HepG2 (cell line): ENCODE measurements around the gene CDH23. TPM values are rescaled to one million over a fixed set of nuclear protein-coding genes. Genes with fewer than 3 reads are reported as not detected.

Experiments used
- ATAC-seq: fragments of 200-7000 bp; cut with Tn5 transposase; 3 replicates; pipeline ENCODE4 v1.9.1; 2020; ENCODE audit warnings: mild to moderate bottlenecking, moderate library complexity
- BruUV-seq: library from RNA; stranded (reverse); fragments of 400-500 nt; replicated peaks from 2 replicates; lab custom pipeline; 2021; lab: Mats Ljungman, UMichigan
- CTCF ChIA-PET: fragments of 300-600 bp; formaldehyde crosslinking; extraction: SDS; loops from one replicate; lab custom pipeline; 2021; ENCODE audit warnings: low total read pairs, inconsistent platforms, low intra/inter-chr PET ratio; lab: Yijun Ruan, JAX
- POLR2A ChIA-PET: fragments of 350-600 bp; sonication (Branson Sonifier 250); formaldehyde crosslinking; loops from one replicate; lab custom pipeline; 2020; ENCODE audit warnings: antibody characterized with exemption, inconsistent platforms; lab: Yijun Ruan, JAX
- DNase-seq: peaks from one replicate; pipeline ENCODE4 v3.0.0-alpha.2; 2015; ENCODE audit warnings: low spot score
- FAIRE-seq: peaks from 3 replicates; lab custom pipeline; 2011; peaks lifted over from hg19 to GRCh38; lab: Jason Lieb, UNC
- H2AFZ ChIP-seq: one replicate; pipeline ENCODE4 v1.6.1; 2011; ENCODE audit warnings: low read length, inconsistent platforms
- H3K27ac ChIP-seq: fragments of 300-600 bp; 3 replicates; pipeline ENCODE4 v1.8.0; 2011; ENCODE audit warnings: mixed run types, mild to moderate bottlenecking, mixed read lengths, low read length, inconsistent platforms; ENCODE audit not compliant: insufficient read depth; ENCODE audit errors: extremely low read length
- H3K27me3 ChIP-seq, 2 experiments: fragments of 200-600 bp in 1 of 2; 2 replicates in 1 of 2; 3 replicates in 1 of 2; pipeline versions ENCODE4 v1.6.0 to v1.8.0; 2011; ENCODE audit warnings: low read length in 2 of 2, mild to moderate bottlenecking in 2 of 2, moderate library complexity in 2 of 2, inconsistent platforms in 1 of 2; ENCODE audit not compliant: insufficient read depth in 2 of 2, control insufficient read depth in 1 of 2
- H3K36me3 ChIP-seq, 2 experiments: fragments of 200-600 bp in 1 of 2; replicated peaks in 1 of 2; 2 replicates in 1 of 2; 3 replicates in 1 of 2; pipeline versions ENCODE4 v1.5.1 to v1.8.0; 2011; ENCODE audit warnings: low read length in 2 of 2, inconsistent platforms in 1 of 2; ENCODE audit not compliant: insufficient read depth in 2 of 2, control insufficient read depth in 1 of 2
- H3K4me1 ChIP-seq: 2 replicates; pipeline ENCODE4 v1.5.1; 2012; ENCODE audit warnings: low read length, inconsistent platforms; ENCODE audit not compliant: insufficient read depth
- H3K4me2 ChIP-seq: 2 replicates; pipeline ENCODE4 v1.6.0; 2011; ENCODE audit warnings: low read depth, low read length, inconsistent platforms
- H3K4me3 ChIP-seq, 3 experiments: fragments of 200-600 bp in 1 of 3; sonication (generic), shearing (Covaris generic) in 1 of 3; replicated peaks in 1 of 3; 2 replicates each; pipeline ENCODE4 v1.5.1; 2011 to 2016; ENCODE audit warnings: low read length in 3 of 3, inconsistent platforms in 2 of 3, low read depth in 2 of 3, mild to moderate bottlenecking in 2 of 3, control low read depth in 1 of 3, mixed read lengths in 1 of 3; ENCODE audit not compliant: insufficient read depth in 1 of 3
- H3K79me2 ChIP-seq: one replicate; pipeline ENCODE4 v1.6.1; 2011; ENCODE audit warnings: low read length, inconsistent platforms; ENCODE audit not compliant: insufficient read depth
- H3K9ac ChIP-seq: 2 replicates; pipeline ENCODE4 v1.6.0; 2011; ENCODE audit warnings: mild to moderate bottlenecking, low read depth, low read length, inconsistent platforms; ENCODE audit not compliant: insufficient read depth
- H3K9me3 ChIP-seq: 2 replicates; pipeline ENCODE4 v1.5.1; 2012; ENCODE audit warnings: mild to moderate bottlenecking, low read length
- H4K20me1 ChIP-seq: 2 replicates; pipeline ENCODE4 v1.6.0; 2011; ENCODE audit warnings: inconsistent platforms, mild to moderate bottlenecking, low read length, moderate library complexity; ENCODE audit not compliant: insufficient read depth
- RBFOX2 ChIP-seq: fragments of 200-400 bp; formaldehyde crosslinking; IDR thresholded peaks from 2 replicates; pipeline ENCODE4 v1.6.1; 2017; ENCODE audit warnings: low read depth, mild to moderate bottlenecking, low read length
- ZNF121 ChIP-seq: sonication (generic); formaldehyde crosslinking; IDR thresholded peaks from 2 replicates; pipeline ENCODE4 v1.5.0; 2020; ENCODE audit warnings: mild to moderate bottlenecking, missing genetic modification reagents
- ZNF629 ChIP-seq: sonication (generic); formaldehyde crosslinking; conservative IDR thresholded peaks from 2 replicates; pipeline ENCODE4 v1.5.0; 2020; ENCODE audit warnings: missing genetic modification reagents
- WGBS: methylation state at CpG from one replicate; pipeline ENCODE4 v1.1.6; 2017; ENCODE audit warnings: low lambda C conversion rate; 5-methylcytosine and 5-hydroxymethylcytosine counted together
- in situ Hi-C: cut with HindIII; loops from 2 replicates; pipeline ENCODE4 v1.10.0; 2017; ENCODE audit warnings: low pct_unique_long_range_greater_than_20kb; ENCODE audit not compliant: extremely low pct_ligation_motif_present
- intact Hi-C: fragments of 100-400 bp; cut with micrococcal nuclease; formaldehyde crosslinking; loops from one replicate; pipeline ENCODE4 v1.10.0; 2022; ENCODE audit not compliant: unreplicated experiment
- polyA plus RNA-seq, 8 experiments: library from polyadenylated mRNA; depleted of rRNA in 3 of 8; stranded (reverse) in 7 of 8; unstranded in 1 of 8; fragments of >200 nt; fragmentation: Illumina TruSeq in 4 of 8; extraction: Trizol in 4 of 8; gene quantifications; 2 replicates each; pipeline versions ENCODE4 v1.2.1 to v1.2.3, GENCODE V29; 2011 to 2016; ENCODE audit warnings: low read depth in 4 of 8, missing spikeins in 1 of 8, mixed read lengths in 1 of 8; ENCODE audit not compliant: insufficient read depth in 1 of 8
- total RNA-seq, 5 experiments: library from RNA; depleted of rRNA; stranded (reverse); fragments of >200 nt; fragmentation: Illumina TruSeq; extraction: Trizol; gene quantifications; 2 replicates each; pipeline ENCODE4 v1.2.3, GENCODE V29; 2016; ENCODE audit warnings: low read depth in 1 of 5

The CDH23 gene
- total and polyA plus RNA-seq, 2 of the 13 experiments (the other 11 are each of a cell fraction or from before 2014, with no cell fraction given), result 0.13 TPM; not detected in 1

DNA sequence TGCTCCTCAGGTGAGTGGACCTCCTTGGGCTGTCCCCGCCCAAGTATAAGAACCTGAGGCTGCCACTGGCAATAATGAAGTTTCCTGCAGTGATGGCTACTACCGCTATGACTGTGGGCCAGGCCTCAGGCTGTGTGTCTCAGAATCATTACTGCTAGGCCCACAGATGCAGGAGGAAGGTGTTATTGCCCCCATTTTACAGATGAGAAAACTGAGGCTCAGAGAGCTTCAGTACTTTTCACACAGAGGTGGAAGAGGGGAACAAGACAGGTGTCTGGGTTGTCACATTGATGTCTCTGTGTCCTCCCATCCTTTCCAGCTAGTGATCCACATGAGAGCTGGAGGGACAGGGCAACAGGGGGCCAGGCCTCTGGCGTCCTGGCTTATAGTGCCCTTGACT is 155.2 kb downstream of the CDH23 start:
- WGBS, result 27% methylated on average over 3 of the region's 3 CpGs
- Histone ChIP-seq H3K4me1 (no peaks in the 10 kb centered on the region), H3K9me3 (no peaks in the 10 kb centered on the region), H3K27ac (no peak overlapping the region), H3K27me3 (peaks cover 4 to 23% of the 10 kb centered on the region in 2 experiments; a peak in 4 of 5 replicates), H3K4me2 (no peak overlapping the region), H3K9ac (no peak overlapping the region), H3K36me3 (no peaks in the 10 kb centered on the region), H4K20me1 (no peaks in the 10 kb centered on the region), H2AFZ (no peak overlapping the region), H3K79me2 (no peaks in the 10 kb centered on the region), H3K4me3 (no peak overlapping the region)
- no peak for ATAC-seq
- intact Hi-C loops (no loop called here), in situ Hi-C loops (no loop called here)
- POLR2A ChIA-PET, result no interaction called here
- CTCF ChIA-PET, result no interaction called here
- TF ChIP-seq ZNF121 (CRISPR knock-in tag) (no peak), ZNF629 (CRISPR knock-in tag) (peak; percentile 65)
- no peak for DNase-seq
- no TSS peak for BruUV-seq
- no peak for FAIRE-seq

DNA sequence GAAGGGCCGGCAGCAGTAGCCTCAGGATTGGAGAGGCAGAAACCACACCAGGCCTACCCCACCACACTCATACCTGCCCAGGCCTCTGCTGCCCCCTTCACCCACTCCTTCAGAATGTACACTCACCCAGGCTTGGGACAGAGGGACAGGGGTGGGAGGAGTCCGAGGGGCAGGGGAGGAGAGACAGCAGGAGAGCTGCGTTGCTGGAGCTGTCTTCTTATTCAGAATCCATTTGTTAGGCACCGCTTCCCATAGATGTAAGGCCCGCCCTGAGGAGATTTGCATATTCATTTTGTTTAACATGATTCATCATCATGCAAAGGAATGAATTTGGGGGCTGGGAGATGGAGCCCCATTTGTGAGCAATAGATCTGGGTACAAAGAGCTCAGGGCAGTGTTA is 156.7 kb downstream of the CDH23 start:
- Histone ChIP-seq H3K27me3 (peaks cover 4 to 12% of the 10 kb centered on the region in 2 experiments; a peak in 3 of 5 replicates), H3K36me3 (no peaks in the 10 kb centered on the region), H3K4me1 (no peaks in the 10 kb centered on the region), H3K27ac (no peak overlapping the region), H3K79me2 (no peaks in the 10 kb centered on the region), H3K4me3 (no peak overlapping the region), H4K20me1 (no peaks in the 10 kb centered on the region), H3K9ac (no peak overlapping the region), H3K9me3 (no peaks in the 10 kb centered on the region), H3K4me2 (no peak overlapping the region), H2AFZ (no peak overlapping the region)
- no TSS peak for BruUV-seq
- WGBS, result 0% methylated on average over 5 of the region's 5 CpGs
- CTCF ChIA-PET, result no interaction called here
- POLR2A ChIA-PET, result no interaction called here
- TF ChIP-seq RBFOX2, result no peak
- DNase-seq (no peak), FAIRE-seq (no peak), ATAC-seq (no peak)
- intact Hi-C loops (no loop called here), in situ Hi-C loops (no loop called here)
